K562 (cell line): ENCODE data around the gene COL9A3. TPM values are rescaled to one million over a fixed set of nuclear protein-coding genes. Genes with fewer than 3 reads are reported as not detected.
A peak's percentile ranks its signal among the peaks of the same experiment; 100 is the strongest.

Experiments
- ATAC-seq: fragments of 200-7000 bp; cut with Tn5 transposase; 3 replicates; pipeline ENCODE4 v1.9.1; 2020; ENCODE audit warnings: moderate library complexity
- BruUV-seq: library from RNA; stranded (reverse); fragments of 400-500 nt; replicated peaks from 2 replicates; lab custom pipeline; 2021; lab: Mats Ljungman, UMichigan
- CTCF ChIA-PET: fragments of 300-600 bp; formaldehyde crosslinking; extraction: SDS; loops from one replicate; lab custom pipeline; 2021; ENCODE audit warnings: low intra/inter-chr PET ratio; lab: Yijun Ruan, JAX
- POLR2A ChIA-PET: fragments of 300-600, 350-650 bp; sonication (Branson Sonifier 250); formaldehyde crosslinking; extraction: SDS; loops from one replicate; lab custom pipeline; 2021; ENCODE audit warnings: antibody characterized with exemption, inconsistent platforms; lab: Yijun Ruan, JAX
- DNase-seq, 4 experiments: peaks; one replicate each; pipeline versions ENCODE4 v3.0.0 to v3.0.0-alpha.2; 2011 to 2018; ENCODE audit warnings: low spot score in 3 of 4, mixed read lengths in 3 of 4; ENCODE audit errors: extremely low read depth in 1 of 4
- FAIRE-seq: peaks from 2 replicates; lab custom pipeline; 2011; peaks lifted over from hg19 to GRCh38; lab: Jason Lieb, UNC
- H2AFZ ChIP-seq: 2 replicates; pipeline ENCODE4 v1.6.0; 2011; ENCODE audit warnings: low read depth, low read length, control low read depth, inconsistent platforms
- H3K27ac ChIP-seq: fragments of 200-600 bp; 3 replicates; pipeline ENCODE4 v1.8.0; 2011; ENCODE audit warnings: low read depth, mild to moderate bottlenecking, control low read depth, inconsistent platforms, low read length, moderate library complexity, mixed read lengths; ENCODE audit errors: extremely low read depth
- H3K27me3 ChIP-seq, 2 experiments: fragments of 300-600 bp in 1 of 2; 2 replicates in 1 of 2; 3 replicates in 1 of 2; pipeline versions ENCODE4 v1.6.0 to v1.8.0; 2011; ENCODE audit warnings: inconsistent platforms in 2 of 2, low read length in 2 of 2, mild to moderate bottlenecking in 1 of 2, mixed read lengths in 1 of 2, moderate library complexity in 1 of 2; ENCODE audit not compliant: control insufficient read depth in 2 of 2, insufficient read depth in 2 of 2
- H3K36me3 ChIP-seq: fragments of 300-600 bp; 3 replicates; pipeline ENCODE4 v1.8.0; 2011; ENCODE audit warnings: mild to moderate bottlenecking, low read length, inconsistent platforms; ENCODE audit not compliant: control insufficient read depth, insufficient read depth
- H3K4me1 ChIP-seq, 2 experiments: fragments of 200-600 bp in 1 of 2; replicated peaks in 1 of 2; 2 replicates in 1 of 2; 3 replicates in 1 of 2; pipeline versions ENCODE4 v1.5.1 to v1.8.0; 2011; ENCODE audit warnings: inconsistent platforms in 2 of 2, low read length in 2 of 2, mild to moderate bottlenecking in 1 of 2, mixed read lengths in 1 of 2, moderate library complexity in 1 of 2; ENCODE audit not compliant: control insufficient read depth in 2 of 2, insufficient read depth in 2 of 2
- H3K4me2 ChIP-seq: 2 replicates; pipeline ENCODE4 v1.6.1; 2011; ENCODE audit warnings: low read length, control low read depth, inconsistent platforms, mixed read lengths; ENCODE audit not compliant: insufficient read depth
- H3K4me3 ChIP-seq: fragments of 200-600 bp; sonication (generic), shearing (Covaris generic); 2 replicates; pipeline ENCODE4 v1.5.1; 2016; ENCODE audit warnings: control low read depth, inconsistent platforms
- H3K79me2 ChIP-seq: fragments of 200-600 bp; 3 replicates; pipeline ENCODE4 v1.8.0; 2011; ENCODE audit warnings: low read length, inconsistent platforms; ENCODE audit not compliant: control insufficient read depth, insufficient read depth
- H3K9ac ChIP-seq, 2 experiments: 2 replicates each; pipeline versions ENCODE4 v1.6.0 to v1.6.1; 2011; ENCODE audit warnings: low read depth in 2 of 2, low read length in 2 of 2, control low read depth in 1 of 2, inconsistent platforms in 1 of 2, mild to moderate bottlenecking in 1 of 2, mixed read lengths in 1 of 2; ENCODE audit not compliant: insufficient read depth in 1 of 2
- H3K9me1 ChIP-seq: one replicate; pipeline ENCODE4 v1.6.0; 2011; ENCODE audit warnings: inconsistent platforms, mild to moderate bottlenecking, low read length, moderate library complexity; ENCODE audit not compliant: control insufficient read depth, insufficient read depth
- H3K9me3 ChIP-seq: replicated peaks from 2 replicates; pipeline ENCODE4 v1.5.1; 2011; ENCODE audit warnings: low read depth, low read length, inconsistent platforms; ENCODE audit not compliant: control insufficient read depth, insufficient read depth
- H4K20me1 ChIP-seq: replicated peaks from 2 replicates; pipeline ENCODE4 v1.6.1; 2011; ENCODE audit warnings: low read length, inconsistent platforms, mixed read lengths; ENCODE audit not compliant: control insufficient read depth, insufficient read depth
- DIDO1 ChIP-seq: fragments of 450-650 bp; IDR thresholded peaks from 2 replicates; pipeline ENCODE4 v1.6.1; 2016; ENCODE audit warnings: low read depth, missing biosample characterization, missing genetic modification characterization
- DNMT1 ChIP-seq: fragments of 450-650 bp; IDR thresholded peaks from 2 replicates; pipeline ENCODE4 v1.6.1; 2016; ENCODE audit warnings: antibody characterized with exemption, mild to moderate bottlenecking
- ZBTB7A ChIP-seq: IDR thresholded peaks from 2 replicates; pipeline ENCODE4 v1.6.1; 2011; ENCODE audit warnings: low read depth, mild to moderate bottlenecking, low read length, moderate library complexity, borderline replicate concordance; ENCODE audit not compliant: control insufficient read depth
- WGBS: fragments of 100-300 bp; shearing (Covaris generic); methylation state at CpG from one replicate; pipeline ENCODE4 v1.1.6; 2016; ENCODE audit warnings: low coverage, mixed read lengths; ENCODE audit not compliant: insufficient coverage; ENCODE audit errors: missing lambda C conversion rate; 5-methylcytosine and 5-hydroxymethylcytosine counted together
- in situ Hi-C: fragments of 300-500 bp; cut with MboI; formaldehyde crosslinking; loops from 4 replicates; pipeline ENCODE4 v1.15.0; 2018; ENCODE audit warnings: inconsistent platforms, mixed read lengths
- intact Hi-C: fragments of 100-400 bp; cut with micrococcal nuclease; formaldehyde crosslinking; loops from 2 replicates; pipeline ENCODE4 v1.14.2; 2022
- polyA plus RNA-seq, 8 experiments: library from polyadenylated mRNA; depleted of rRNA in 4 of 8; stranded (reverse) in 5 of 8; unstranded in 3 of 8; fragments of >200 nt; fragmentation: Nextera tagmentation in 2 of 8; fragmentation: Illumina TruSeq in 1 of 8; extraction: Ambion mirVana in 2 of 8; extraction: Trizol in 1 of 8; gene quantifications; 2 replicates each; pipeline versions ENCODE4 v1.2.1 to v1.2.3, GENCODE V29; 2011 to 2014; ENCODE audit warnings: inconsistent platforms in 1 of 8, missing spikeins in 1 of 8
- total RNA-seq, 7 experiments: library from RNA; depleted of rRNA in 6 of 7; stranded (reverse); fragments of >200 nt in 6 of 7; fragmentation: Illumina TruSeq in 2 of 7; extraction: Trizol in 2 of 7; gene quantifications; 2 replicates each; pipeline versions ENCODE4 v1.2.1 to v1.2.3, GENCODE V29; 2011 to 2021; ENCODE audit warnings: low replicate concordance in 1 of 7
- TF ChIP-seq, protein P1 (sequence below), 3 experiments: IDR thresholded peaks in 2 of 3; conservative IDR thresholded peaks in 1 of 3; 2 replicates each; pipeline ENCODE4 v1.5.1; 2011 to 2012; ENCODE audit warnings: low read length in 3 of 3, mild to moderate bottlenecking in 3 of 3, control low read depth in 2 of 3, improper control_type of control experiment in 1 of 3, inconsistent platforms in 1 of 3, low read depth in 1 of 3, mixed read lengths in 1 of 3, moderate library complexity in 1 of 3; ENCODE audit not compliant: insufficient read depth in 2 of 3
- TF ChIP-seq, protein P2 (sequence below): sonication (generic); formaldehyde crosslinking; IDR thresholded peaks from 2 replicates; pipeline ENCODE4 v1.9.0; 2022; ENCODE audit warnings: mild to moderate bottlenecking, missing genetic modification reagents

The COL9A3 gene
- total and polyA plus RNA-seq, 9 of the 15 experiments (the other 6 are each of a cell fraction or from before 2014, with no cell fraction given), result 0.14 to 3.6 (median 0.88) TPM; not detected in 1

DNA sequence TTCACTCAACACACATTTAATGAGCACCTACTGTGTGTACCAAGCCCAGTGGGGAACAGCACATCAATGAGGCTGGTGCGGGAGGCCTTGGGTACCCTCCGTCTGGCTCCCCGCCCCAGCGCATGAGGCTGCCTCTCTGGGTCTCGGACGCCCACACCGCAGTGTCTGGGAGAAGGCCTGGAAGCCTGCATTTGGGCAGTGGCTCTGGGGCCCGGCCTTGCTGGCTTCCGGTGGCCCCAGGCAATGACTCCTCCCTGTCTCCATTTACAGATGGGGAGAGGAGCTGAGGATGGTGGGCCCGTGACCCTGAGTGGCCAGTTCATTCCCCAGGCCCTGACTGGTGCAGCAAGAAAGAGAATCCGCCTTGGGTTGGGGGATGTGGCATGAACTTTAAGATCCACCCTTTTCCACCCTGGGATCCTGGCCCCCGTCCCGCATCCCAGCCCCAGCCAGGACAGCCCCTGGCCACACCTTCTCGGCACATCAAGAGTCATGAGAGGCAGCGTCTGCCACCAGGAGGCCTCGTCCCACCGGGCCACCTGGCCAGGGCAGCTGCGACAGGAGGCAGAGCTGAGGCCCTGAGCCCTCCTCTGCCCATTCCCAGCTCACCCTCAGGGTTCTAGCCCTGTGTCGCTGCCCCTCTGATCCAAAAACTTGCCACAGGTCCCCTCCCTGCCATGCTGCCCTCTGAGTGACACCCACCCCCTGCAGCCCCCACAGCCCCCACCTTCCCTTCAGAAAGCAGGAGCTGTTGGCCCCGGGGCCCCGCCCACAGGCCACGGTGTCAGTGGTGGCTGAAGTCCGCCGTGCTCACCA, 38.0 kb upstream of the COL9A3 start (continued):
- TF ChIP-seq, protein P1, sequence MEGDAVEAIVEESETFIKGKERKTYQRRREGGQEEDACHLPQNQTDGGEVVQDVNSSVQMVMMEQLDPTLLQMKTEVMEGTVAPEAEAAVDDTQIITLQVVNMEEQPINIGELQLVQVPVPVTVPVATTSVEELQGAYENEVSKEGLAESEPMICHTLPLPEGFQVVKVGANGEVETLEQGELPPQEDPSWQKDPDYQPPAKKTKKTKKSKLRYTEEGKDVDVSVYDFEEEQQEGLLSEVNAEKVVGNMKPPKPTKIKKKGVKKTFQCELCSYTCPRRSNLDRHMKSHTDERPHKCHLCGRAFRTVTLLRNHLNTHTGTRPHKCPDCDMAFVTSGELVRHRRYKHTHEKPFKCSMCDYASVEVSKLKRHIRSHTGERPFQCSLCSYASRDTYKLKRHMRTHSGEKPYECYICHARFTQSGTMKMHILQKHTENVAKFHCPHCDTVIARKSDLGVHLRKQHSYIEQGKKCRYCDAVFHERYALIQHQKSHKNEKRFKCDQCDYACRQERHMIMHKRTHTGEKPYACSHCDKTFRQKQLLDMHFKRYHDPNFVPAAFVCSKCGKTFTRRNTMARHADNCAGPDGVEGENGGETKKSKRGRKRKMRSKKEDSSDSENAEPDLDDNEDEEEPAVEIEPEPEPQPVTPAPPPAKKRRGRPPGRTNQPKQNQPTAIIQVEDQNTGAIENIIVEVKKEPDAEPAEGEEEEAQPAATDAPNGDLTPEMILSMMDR (IDR thresholded peaks at IDR 0.05 in 2 of 3, conservative IDR thresholded peaks at IDR 0.05 in 1 of 3; ENCODE audit: insufficient read depth in 2 of 3, low read depth in 1 of 3, low read length in 3 of 3), result peak in 1 of 3 experiments; percentile 36; a peak in 1 of 6 replicates
- TF ChIP-seq, protein P2, sequence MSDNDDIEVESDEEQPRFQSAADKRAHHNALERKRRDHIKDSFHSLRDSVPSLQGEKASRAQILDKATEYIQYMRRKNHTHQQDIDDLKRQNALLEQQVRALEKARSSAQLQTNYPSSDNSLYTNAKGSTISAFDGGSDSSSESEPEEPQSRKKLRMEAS, result peak; percentile 41; the same call in 1 of the 2 replicates
- TF ChIP-seq DIDO1 (tag), result no peak

DNA sequence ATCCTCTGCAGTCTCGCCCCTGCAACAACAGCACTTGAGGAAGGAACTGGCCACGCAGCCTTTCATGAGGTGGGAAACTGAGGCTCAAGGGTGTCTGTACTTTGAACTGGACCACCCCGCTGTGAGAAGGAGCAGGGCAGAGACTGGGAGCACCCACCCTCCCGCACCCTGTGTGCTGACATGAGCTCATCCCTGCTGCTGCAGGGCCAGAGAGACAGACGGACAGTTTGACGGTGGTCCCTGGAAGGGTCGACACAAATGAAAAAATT, 37.5 kb upstream of the COL9A3 start:
- ChIA-PET POLR2A (interaction anchor here (0.6 to 1.2 kb wide), 4 partner anchors 12 to 124 kb away, joined by 3 to 5 read pairs (median 4); no protein-coding TSS in a partner anchor), CTCF (no interaction called here)
- Histone ChIP-seq H3K9ac (peak overlapping the region in 1 of 2 experiments; percentile 79; a peak in 2 of 4 replicates), H3K4me1 (peaks cover 20 to 50% of the 10 kb centered on the region in 2 experiments), H4K20me1 (peaks cover 3% of the 10 kb centered on the region; the same call in 1 of the 2 replicates), H3K9me1 (no peaks in the 10 kb centered on the region), H2AFZ (peak overlapping the region; percentile 75; the same call in 1 of the 2 replicates), H3K4me3 (no peak overlapping the region), H3K79me2 (peaks cover 5% of the 10 kb centered on the region; the same call in 2 of the 3 replicates), H3K9me3 (no peaks in the 10 kb centered on the region), H3K27me3 (no peaks in the 10 kb centered on the region), H3K4me2 (no peak overlapping the region), H3K36me3 (no peaks in the 10 kb centered on the region), H3K27ac (no peak overlapping the region)
- no peak for DNase-seq
- BruUV-seq, result no TSS peak
- in situ Hi-C loops, result no loop called here
- 54% methylated on average over 7 of the region's 7 CpGs for WGBS
- no peak for ATAC-seq
- no peak for FAIRE-seq
- intact Hi-C loops, result no loop called here
- TF ChIP-seq DNMT1 (no peak), ZBTB7A (peak; percentile 17; the same call in 1 of the 2 replicates)
